HG03558 (cell line): ENCODE data around the gene KLHDC4.
"Not testable (repeated sequence)": the region's sequence is repeated elsewhere in the genome, so short reads cannot be mapped to it uniquely, and the experiment has no call there.

Source experiments
- ATAC-seq: cut with Tn5 transposase; IDR thresholded peaks from one replicate; pipeline ENCODE4 v1.9.1; 2021; ENCODE audit warnings: moderate number of reproducible peaks; ENCODE audit not compliant: unreplicated experiment; ENCODE audit errors: extremely low read depth

KLHDC4 gene

GRCh38 chr16:87688876-87689815 is 76.6 kb downstream of the KLHDC4 start:
- ATAC-seq = no peak

GRCh38 chr16:87687998-87688529 is 77.7 kb downstream of the KLHDC4 start:
- ATAC-seq = no peak

DNA sequence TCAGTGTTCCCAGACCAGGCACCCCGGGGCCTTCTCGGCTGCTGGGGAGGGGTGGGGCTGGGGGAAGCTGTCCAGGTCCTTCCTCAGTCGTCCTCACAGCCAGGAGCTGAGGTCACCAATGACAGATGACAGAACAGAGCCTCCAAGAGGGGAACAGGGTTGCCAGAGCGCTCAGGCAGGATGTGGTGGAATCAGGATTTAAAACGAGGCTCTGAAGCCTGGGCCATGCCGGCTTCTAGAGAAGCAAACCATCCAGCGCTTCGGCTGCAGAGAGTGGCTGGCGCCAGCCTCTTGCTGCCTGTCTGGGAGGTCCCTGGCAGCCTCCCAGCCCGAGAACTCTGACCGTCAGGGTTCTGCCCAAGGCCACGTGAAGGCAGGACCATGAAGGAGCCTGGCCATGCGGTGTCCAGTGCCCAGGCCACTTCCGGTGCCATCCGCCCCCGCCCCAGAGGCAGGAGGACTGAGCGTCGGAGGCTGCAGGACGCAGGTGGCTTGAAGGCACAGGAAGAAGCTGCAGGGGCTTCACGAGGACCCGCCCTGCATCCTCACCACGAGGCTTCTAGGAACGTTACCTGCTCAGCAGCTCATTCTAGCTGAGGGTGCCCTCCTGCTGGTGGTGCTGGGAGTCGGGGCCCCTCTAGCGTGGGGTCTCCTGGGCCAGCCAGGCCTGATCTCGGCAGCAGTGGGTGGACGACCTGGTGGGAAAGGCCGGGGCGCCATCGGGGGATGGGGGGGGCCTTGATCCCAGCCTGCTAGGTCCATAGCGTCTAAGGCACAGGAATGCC is 78.5 kb downstream of the KLHDC4 start:
- no peak for ATAC-seq

- no peak for ATAC-seq
Observed at GRCh38 chr16:87686697-87687096, 79.1 kb downstream of the KLHDC4 start.

- ATAC-seq = no peak
Observed at GRCh38 chr16:87685766-87686165, 80.0 kb downstream of the KLHDC4 start.

DNA sequence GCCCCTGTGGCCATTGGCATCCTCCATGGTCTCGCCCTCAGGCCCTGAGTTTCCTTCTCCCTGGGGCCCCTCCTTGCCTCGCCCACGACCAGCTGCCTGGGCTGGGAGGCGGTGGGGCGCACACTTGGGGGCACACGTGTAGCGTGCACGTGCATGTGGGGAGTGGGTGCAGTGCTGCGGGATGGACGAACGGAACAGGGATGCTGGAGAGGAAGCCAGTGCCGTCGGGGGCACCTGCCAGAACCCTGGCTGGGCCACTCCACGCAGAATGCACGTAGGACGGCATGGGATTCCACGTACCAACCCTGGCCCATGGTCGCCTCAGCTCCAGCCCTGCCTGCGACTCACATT is 80.4 kb downstream of the KLHDC4 start:
- no peak for ATAC-seq

- ATAC-seq = no peak
Observed at GRCh38 chr16:87684711-87685404, 80.9 kb downstream of the KLHDC4 start.

DNA sequence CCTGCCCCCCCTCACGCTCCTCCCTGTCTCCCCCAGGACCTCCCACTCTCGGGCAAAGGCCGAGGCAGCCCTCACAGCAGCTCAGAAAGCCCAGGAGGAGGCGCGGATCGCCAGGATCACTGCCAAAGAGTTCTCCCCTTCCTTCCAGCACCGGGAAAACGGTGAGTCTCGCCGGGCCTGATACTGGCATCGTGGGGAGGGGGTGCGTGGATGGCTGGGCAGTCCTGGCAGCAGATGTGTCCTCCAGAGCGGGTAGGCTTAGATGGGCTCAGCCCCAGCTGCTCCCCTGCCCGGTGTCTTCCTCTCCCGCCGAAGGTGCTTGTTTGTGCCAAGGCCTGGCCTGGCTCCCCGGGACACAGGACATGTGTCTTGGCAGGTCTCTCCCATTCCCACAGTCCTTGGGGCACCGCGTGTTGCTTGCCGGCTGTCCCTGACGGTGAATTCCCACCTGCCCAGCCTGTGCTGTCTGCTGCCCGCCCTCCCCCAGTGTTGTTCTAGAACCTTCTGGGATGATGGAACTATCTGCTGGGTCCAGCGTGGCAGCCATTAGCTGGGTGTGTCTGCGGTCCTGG is 81.6 kb downstream of the KLHDC4 start:
- ATAC-seq = no peak

DNA sequence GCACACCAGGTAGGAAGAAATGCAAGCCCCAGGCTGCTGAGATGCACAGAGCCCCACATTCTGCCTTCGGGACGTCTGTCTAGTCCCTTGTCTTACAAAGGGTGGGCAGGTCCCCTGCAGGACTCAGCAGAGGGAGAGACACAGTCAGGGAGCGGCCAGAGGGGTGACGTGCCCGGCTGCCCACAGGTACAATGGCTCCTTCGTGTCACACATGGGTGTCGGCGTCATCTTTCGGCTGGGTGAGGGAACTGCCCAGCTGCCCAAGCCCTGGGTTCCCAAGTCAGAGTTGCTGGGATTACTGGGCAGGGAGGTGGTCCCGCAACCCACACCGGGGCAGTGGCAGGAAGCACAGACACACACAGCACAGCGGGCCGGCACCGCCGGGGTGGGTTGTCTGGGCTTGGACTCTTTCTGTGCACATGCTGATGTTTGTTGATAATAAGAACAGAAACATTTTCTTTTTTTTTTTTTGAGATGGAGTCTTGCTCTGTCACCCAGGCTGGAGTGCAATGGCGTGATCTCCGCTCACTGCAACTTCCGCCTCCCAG is 82.9 kb downstream of the KLHDC4 start:
- ATAC-seq = no peak

DNA sequence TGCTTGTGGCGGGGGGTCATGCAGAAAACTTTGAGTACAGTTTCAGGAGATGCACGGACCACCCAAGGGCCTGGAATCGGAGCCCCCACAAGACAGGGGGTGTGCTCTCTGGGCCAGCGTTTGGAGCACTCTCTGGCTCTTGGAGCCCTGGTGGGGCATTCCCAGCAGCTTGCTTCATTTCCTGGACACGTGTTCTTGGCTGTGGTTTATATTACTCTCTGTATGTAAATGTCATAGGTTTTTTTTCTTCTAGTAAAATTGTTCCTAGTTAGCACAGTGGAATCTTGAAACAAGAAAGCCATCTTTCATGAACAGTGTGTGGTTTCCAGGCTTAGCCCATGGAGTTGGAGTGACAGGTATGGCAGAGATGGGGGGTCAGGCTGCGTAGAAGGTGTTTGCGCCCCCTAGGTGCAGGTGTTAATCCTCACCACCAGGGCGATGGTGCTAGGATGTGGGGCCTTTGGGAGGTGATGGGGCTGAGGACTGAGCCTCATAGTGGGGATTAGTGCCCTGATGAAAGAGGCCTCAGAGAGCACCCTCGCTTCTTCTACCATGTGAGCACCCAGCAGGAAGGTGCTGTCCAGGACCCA is 83.7 kb downstream of the KLHDC4 start:
- no peak for ATAC-seq

DNA sequence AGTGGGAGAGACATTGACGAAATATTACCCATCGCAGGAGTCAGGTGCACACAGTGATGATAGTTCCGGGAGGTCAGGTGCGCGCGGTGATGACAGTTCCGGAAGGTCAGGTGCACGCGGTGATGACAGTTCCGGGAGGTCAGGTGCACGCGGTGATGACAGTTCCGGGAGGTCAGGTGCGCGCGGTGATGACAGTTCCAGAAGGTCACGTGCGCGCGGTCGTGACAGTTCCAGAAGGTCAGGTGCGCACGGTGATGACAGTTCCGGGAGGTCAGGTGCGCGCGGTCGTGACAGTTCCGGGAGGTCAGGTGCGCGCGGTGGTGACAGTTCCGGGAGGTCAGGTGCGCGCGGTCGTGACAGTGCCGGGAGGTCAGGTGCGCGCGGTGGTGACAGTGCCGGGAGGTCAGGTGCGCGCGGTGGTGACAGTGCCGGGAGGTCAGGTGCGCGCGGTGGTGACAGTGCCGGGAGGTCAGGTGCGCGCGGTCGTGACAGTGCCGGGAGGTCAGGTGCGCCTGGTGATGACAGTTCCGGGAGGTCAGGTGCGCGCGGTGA is 84.7 kb downstream of the KLHDC4 start:
- ATAC-seq = not testable (repeated sequence)

DNA sequence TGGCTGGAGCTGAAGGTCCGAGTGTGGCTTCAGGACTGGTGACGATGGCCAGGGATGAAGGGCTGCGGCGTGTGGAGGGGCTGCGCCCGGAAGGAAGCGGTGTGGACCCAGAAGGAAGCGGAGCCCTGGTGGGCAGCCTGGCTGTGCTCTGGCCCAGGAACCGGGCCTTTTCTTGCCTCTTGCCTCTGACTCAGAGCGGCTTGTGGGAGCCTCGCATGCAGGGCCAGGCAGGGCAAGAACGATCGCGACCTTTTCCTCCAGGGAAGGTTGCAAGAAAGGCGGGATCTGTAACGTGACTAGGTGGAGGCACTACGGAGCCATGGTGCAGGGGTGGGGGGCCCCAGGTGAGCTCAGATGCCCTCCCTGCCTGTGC is 85.5 kb downstream of the KLHDC4 start:
- no peak for ATAC-seq

DNA sequence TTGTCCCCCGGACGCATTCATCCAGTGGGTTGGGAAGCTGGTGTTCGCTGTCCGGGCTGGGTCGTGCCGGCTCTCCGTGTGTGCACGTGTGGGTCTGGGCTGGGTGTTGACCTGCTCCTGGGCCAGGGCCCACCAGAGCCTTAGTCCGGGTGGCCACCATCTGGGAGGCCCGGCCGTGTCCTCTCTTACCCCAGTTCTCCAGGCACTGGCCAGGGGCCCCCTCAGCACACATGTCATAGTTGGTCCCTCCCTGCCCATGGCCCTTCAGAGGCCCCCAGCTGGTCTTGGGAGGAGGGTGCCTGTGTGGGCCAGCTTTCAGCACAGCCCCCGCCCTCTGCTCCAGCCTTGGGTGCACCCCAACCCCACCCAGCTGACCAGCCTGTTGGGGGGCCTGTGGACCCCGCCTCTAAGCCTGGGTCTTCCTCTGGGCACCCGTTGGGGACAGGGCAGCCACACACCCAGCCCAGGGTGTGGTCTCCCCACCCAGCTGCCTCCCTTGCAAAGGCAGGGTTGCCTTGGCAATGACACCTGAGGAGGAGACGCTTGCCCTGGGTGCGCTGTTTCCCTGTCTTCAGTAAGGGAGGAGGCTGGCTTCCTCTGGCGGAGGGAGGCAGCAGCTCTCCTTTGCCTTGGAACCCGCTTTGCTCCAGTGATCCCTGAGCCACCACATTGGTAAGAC is 86.1 kb downstream of the KLHDC4 start:
- ATAC-seq = no peak

DNA sequence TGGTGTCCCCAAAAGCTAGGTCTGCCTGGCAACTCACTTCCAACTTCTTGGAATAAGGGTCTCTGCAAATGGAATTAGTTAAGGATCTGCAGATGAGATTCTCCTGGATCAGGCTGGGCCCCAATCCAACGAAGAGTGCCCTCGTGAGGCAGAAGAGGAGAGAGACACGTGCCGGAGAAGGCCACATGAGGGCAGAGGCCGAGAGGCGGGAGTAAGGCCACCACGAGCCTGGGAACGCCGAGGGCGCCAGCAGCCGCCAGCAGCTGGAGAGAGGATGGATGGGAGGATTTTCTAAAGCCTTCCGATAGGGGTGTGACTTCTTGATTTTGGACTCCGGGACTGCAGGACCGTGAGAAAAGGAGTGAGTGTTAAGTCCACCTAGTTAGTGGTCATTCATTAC is 87.2 kb downstream of the KLHDC4 start:
- no peak for ATAC-seq

DNA sequence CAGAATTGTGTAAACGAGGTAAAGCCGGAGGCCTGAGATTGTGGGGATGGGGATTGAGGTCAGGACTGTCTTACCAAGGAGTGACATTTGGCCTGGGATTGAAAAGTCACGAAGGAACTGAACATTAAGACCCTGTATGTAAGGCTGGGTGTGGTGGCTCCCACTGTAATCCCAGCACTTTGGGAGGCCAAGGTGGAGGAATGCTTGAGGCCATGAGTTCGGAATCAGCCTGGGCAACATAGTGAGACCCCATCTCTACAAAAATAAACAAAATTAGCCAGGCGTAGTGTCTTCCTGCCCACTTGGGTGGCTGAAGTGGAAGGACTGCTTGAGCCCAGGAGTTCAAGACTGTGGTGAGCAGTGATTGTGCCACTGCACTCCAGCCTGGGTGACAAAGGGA is 88.0 kb downstream of the KLHDC4 start:
- no peak for ATAC-seq

- ATAC-seq = no peak
Observed at GRCh38 chr16:87675111-87675719, 90.6 kb downstream of the KLHDC4 start.

- no peak for ATAC-seq
Observed at GRCh38 chr16:87674419-87674818, 91.4 kb downstream of the KLHDC4 start.

DNA sequence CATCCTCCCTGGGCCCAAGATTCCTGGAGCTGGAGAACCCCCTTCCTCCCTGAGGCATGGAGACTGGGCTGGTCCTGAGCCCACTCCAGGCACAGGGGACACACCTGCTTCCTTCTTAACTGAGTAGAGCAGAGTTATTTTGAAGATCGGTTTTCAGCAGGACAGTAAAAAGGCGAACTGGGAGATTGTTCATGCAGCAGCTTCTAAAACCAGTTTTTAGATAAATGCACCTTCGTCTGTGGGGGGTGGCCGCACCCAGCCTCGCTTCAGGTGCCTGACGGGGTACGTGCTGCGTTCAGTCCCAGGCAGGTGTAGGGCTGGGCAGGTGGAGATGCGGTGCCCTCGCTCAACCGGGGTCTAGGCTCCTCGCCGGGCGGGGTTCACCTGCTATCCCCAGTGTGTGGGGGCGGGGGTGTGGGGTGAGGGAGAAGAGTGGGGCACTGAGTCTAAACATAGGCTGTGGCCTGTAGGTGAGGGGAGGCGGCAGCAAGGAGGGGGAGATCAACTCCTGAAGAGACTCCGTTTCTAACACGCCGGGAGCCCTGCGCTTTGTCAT is 94.0 kb downstream of the KLHDC4 start:
- ATAC-seq = no peak
